ENCODE data around the gene SUSD1. TPM values are rescaled to one million over a fixed set of nuclear protein-coding genes. Genes with fewer than 3 reads are reported as not detected.

Gene SUSD1
- polyA plus RNA-seq, 1 of the 3 experiments (the other 2 are of a cell fraction), result 8.2 TPM

GRCh38 chr9:112173489-112174221, 1.4 kb downstream of the SUSD1 start (continued):
- no peak for TF ChIP-seq GATA2 (CRISPR knock-in tag; IDR thresholded peaks at IDR 0.05)

GRCh38 chr9:112170968-112171367, 4.1 kb downstream of the SUSD1 start:
- no peak for DNase-seq
- H3K4me2 ChIP-seq, result no peak overlapping the region
- H3K4me1 ChIP-seq (ENCODE audit: control insufficient read depth in 1 of 2, insufficient read depth in 2 of 2, low read depth in 1 of 2, low read length in 1 of 2), result peaks cover 0 to 11% of the 10 kb centered on the region in 2 experiments; a peak in 1 of 4 replicates
- H3K4me3 ChIP-seq (ENCODE audit: low read depth in 2 of 2, low read length in 1 of 2), result no peak overlapping the region
- no peaks in the 10 kb centered on the region for H3K27me3 ChIP-seq (ENCODE audit: insufficient read depth)
- no peak overlapping the region for H3K27ac ChIP-seq (ENCODE audit: low read depth in 2 of 2, low read length in 1 of 2)
- no peaks in the 10 kb centered on the region for H3K9me3 ChIP-seq
- no peak overlapping the region for H2AFZ ChIP-seq (ENCODE audit: low read depth)
- no peak for TF ChIP-seq USF1 (IDR thresholded peaks at IDR 0.05; ENCODE audit: borderline replicate concordance, low read depth)
- CTCF ChIA-PET, result no interaction called here
- H3K9ac ChIP-seq, result no peak overlapping the region
- peaks cover 3% of the 10 kb centered on the region for H3F3A ChIP-seq (replicated peaks; ENCODE audit: insufficient read depth)
- POLR2A ChIA-PET, result no interaction called here
- H4K20me1 ChIP-seq (ENCODE audit: insufficient read depth), result no peaks in the 10 kb centered on the region
- H3K9me2 ChIP-seq, result no peaks in the 10 kb centered on the region
- H3K79me2 ChIP-seq (ENCODE audit: insufficient read depth), result no peaks in the 10 kb centered on the region
- H3K36me3 ChIP-seq (replicated peaks in 1 of 2; ENCODE audit: control insufficient read depth in 1 of 2, insufficient read depth in 2 of 2, low read length in 1 of 2), result no peaks in the 10 kb centered on the region
- 98% methylated on average over 4 of the region's 5 CpGs for WGBS (ENCODE audit: low lambda C conversion rate)

GRCh38 chr9:112170235-112170634, 4.9 kb downstream of the SUSD1 start:
- Histone ChIP-seq H3K4me1 (ENCODE audit: control insufficient read depth in 1 of 2, insufficient read depth in 2 of 2, low read depth in 1 of 2, low read length in 1 of 2) (peaks cover 0 to 6% of the 10 kb centered on the region in 2 experiments; a peak in 1 of 4 replicates), H3K9ac (no peak overlapping the region), H3K4me3 (ENCODE audit: low read depth in 2 of 2, low read length in 1 of 2) (no peak overlapping the region), H3K27ac (ENCODE audit: low read depth in 2 of 2, low read length in 1 of 2) (no peak overlapping the region), H3K9me2 (no peaks in the 10 kb centered on the region), H3K36me3 (replicated peaks in 1 of 2; ENCODE audit: control insufficient read depth in 1 of 2, insufficient read depth in 2 of 2, low read length in 1 of 2) (no peaks in the 10 kb centered on the region), H3K27me3 (ENCODE audit: insufficient read depth) (no peaks in the 10 kb centered on the region), H3K4me2 (no peak overlapping the region), H3K79me2 (ENCODE audit: insufficient read depth) (no peaks in the 10 kb centered on the region), H3K9me3 (no peaks in the 10 kb centered on the region), H3F3A (replicated peaks; ENCODE audit: insufficient read depth) (peaks cover 3% of the 10 kb centered on the region), H4K20me1 (ENCODE audit: insufficient read depth) (no peaks in the 10 kb centered on the region), H2AFZ (ENCODE audit: low read depth) (no peak overlapping the region)
- CTCF ChIA-PET, result no interaction called here
- 100% methylated on average over 4 of the region's 4 CpGs for WGBS (ENCODE audit: low lambda C conversion rate)
- no peak for DNase-seq
- TF ChIP-seq IRF3 (IDR thresholded peaks at IDR 0.05; ENCODE audit: low read depth, low read length) (no peak), MAX (IDR thresholded peaks at IDR 0.05; ENCODE audit: low read depth) (no peak), TCF12 (IDR thresholded peaks at IDR 0.05) (no peak), FOXJ3 (CRISPR knock-in tag; IDR thresholded peaks at IDR 0.05) (no peak), FOXM1 (IDR thresholded peaks at IDR 0.05; ENCODE audit: low read depth) (no peak), USF2 (IDR thresholded peaks at IDR 0.05; ENCODE audit: borderline replicate concordance, low read depth, low read length) (no peak), RXRA (IDR thresholded peaks at IDR 0.05; ENCODE audit: borderline replicate concordance, low read depth) (no peak), SIN3A (IDR thresholded peaks at IDR 0.05; ENCODE audit: borderline replicate concordance, low read depth, low read length) (no peak), NFIC (IDR thresholded peaks at IDR 0.05; ENCODE audit: borderline replicate concordance) (no peak), TAF1 (IDR thresholded peaks at IDR 0.05; ENCODE audit: borderline replicate concordance, low read depth, low read length) (no peak), USF1 (IDR thresholded peaks at IDR 0.05; ENCODE audit: borderline replicate concordance, low read depth) (no peak)
- POLR2A ChIA-PET, result no interaction called here

Data from SK-N-SH (cell line).